Progenitor cell of endocrine pancreas (in vitro differentiated cells): ENCODE data around the gene PDCD10. TPM values are rescaled to one million over a fixed set of nuclear protein-coding genes. Genes with fewer than 3 reads are reported as not detected.

Experiments
- DNase-seq: peaks from one replicate; pipeline ENCODE4 v3.0.0; 2021; ENCODE audit warnings: low spot score; ENCODE audit not compliant: unreplicated experiment
- H3K27ac Mint-ChIP-seq: 2 replicates; pipeline ENCODE4 v1.8.0; 2021; ENCODE audit warnings: mild to moderate bottlenecking, moderate library complexity, mixed read lengths
- H3K27me3 Mint-ChIP-seq: 2 replicates; pipeline ENCODE4 v1.8.0; 2021; ENCODE audit warnings: mixed read lengths
- H3K36me3 Mint-ChIP-seq: 2 replicates; pipeline ENCODE4 v1.8.0; 2022; ENCODE audit warnings: mixed read lengths; ENCODE audit not compliant: insufficient read depth
- H3K4me1 Mint-ChIP-seq: 2 replicates; pipeline ENCODE4 v1.8.0; 2021; ENCODE audit warnings: low read depth, mixed read lengths
- H3K4me3 Mint-ChIP-seq: 2 replicates; pipeline ENCODE4 v1.8.0; 2021; ENCODE audit warnings: low read depth, mild to moderate bottlenecking, moderate library complexity, mixed read lengths
- H3K9me3 Mint-ChIP-seq: 2 replicates; pipeline ENCODE4 v1.8.0; 2021; ENCODE audit warnings: low read depth, mixed read lengths
- total RNA-seq: library from RNA; stranded (reverse); gene quantifications from 2 replicates; pipeline ENCODE4 v1.2.1, GENCODE V29; 2021
- TF ChIP-seq, protein P1 (sequence below): fragments of 200-600 bp; sonication (generic); IDR thresholded peaks from one replicate; pipeline ENCODE4 v1.5.0; 2021; ENCODE audit warnings: antibody characterized with exemption, mild to moderate bottlenecking; ENCODE audit not compliant: unreplicated experiment

Gene PDCD10
- total RNA-seq, 1 donor from 2014 or later = 45.7 TPM

- H3K4me1 Mint-ChIP-seq = peaks cover 7% of the 10 kb centered on the region
- no peaks in the 10 kb centered on the region for H3K9me3 Mint-ChIP-seq
- H3K27me3 Mint-ChIP-seq = no peaks in the 10 kb centered on the region
- H3K36me3 Mint-ChIP-seq = no peaks in the 10 kb centered on the region
- no peak overlapping the region for H3K27ac Mint-ChIP-seq
- H3K4me3 Mint-ChIP-seq = no peak overlapping the region
- no peak for DNase-seq
- TF ChIP-seq, protein P1, sequence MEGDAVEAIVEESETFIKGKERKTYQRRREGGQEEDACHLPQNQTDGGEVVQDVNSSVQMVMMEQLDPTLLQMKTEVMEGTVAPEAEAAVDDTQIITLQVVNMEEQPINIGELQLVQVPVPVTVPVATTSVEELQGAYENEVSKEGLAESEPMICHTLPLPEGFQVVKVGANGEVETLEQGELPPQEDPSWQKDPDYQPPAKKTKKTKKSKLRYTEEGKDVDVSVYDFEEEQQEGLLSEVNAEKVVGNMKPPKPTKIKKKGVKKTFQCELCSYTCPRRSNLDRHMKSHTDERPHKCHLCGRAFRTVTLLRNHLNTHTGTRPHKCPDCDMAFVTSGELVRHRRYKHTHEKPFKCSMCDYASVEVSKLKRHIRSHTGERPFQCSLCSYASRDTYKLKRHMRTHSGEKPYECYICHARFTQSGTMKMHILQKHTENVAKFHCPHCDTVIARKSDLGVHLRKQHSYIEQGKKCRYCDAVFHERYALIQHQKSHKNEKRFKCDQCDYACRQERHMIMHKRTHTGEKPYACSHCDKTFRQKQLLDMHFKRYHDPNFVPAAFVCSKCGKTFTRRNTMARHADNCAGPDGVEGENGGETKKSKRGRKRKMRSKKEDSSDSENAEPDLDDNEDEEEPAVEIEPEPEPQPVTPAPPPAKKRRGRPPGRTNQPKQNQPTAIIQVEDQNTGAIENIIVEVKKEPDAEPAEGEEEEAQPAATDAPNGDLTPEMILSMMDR = no peak
Observed at GRCh38 chr3:167657684-167658225, 76.9 kb downstream of the PDCD10 start.

- Mint-ChIP-seq H3K4me3 (no peak overlapping the region), H3K4me1 (peaks cover 7% of the 10 kb centered on the region), H3K36me3 (no peaks in the 10 kb centered on the region), H3K27me3 (no peaks in the 10 kb centered on the region), H3K9me3 (no peaks in the 10 kb centered on the region), H3K27ac (no peak overlapping the region)
- DNase-seq = no peak
- TF ChIP-seq, protein P1 = no peak
Observed at GRCh38 chr3:167656821-167657220, 77.9 kb downstream of the PDCD10 start.

DNA sequence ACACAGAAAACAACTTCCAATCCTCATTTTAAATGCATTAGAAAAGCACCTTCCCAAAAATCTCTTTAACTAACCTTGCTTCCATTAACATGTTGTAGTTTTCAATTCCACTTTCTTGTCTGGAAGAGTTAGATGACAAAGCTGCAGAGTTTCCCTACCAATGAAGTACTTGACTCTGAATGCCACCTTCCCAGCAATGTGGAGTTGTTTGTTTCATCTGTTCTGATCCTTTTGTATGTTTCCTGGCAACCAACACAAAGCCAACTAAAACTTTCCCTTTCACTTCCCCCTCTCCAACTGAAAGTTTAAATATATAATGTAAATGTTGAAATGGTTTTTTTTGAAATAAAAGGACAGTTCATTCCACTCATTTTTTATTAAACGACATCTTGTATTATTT is 80.9 kb downstream of the PDCD10 start, which contains the start of gene WDR49:
Gene WDR49 (minus strand): TSS at position 183 of the 400 bp plus-strand sequence. CDS start 517 bp downstream, outside the sequence.
- Mint-ChIP-seq H3K9me3 (no peaks in the 10 kb centered on the region), H3K36me3 (no peaks in the 10 kb centered on the region), H3K4me3 (no peak within 1 kb of the TSS), H3K27me3 (no peaks in the 10 kb centered on the region), H3K4me1 (peaks cover 7% of the 10 kb centered on the region), H3K27ac (no peak within 1 kb of the TSS)
- no peak for DNase-seq
- TF ChIP-seq, protein P1 = no peak

- Mint-ChIP-seq H3K9me3 (no peaks in the 10 kb centered on the region), H3K36me3 (no peaks in the 10 kb centered on the region), H3K27ac (no peak overlapping the region), H3K27me3 (no peaks in the 10 kb centered on the region), H3K4me3 (no peak overlapping the region), H3K4me1 (peaks cover 7% of the 10 kb centered on the region)
- TF ChIP-seq, protein P1 = no peak
- DNase-seq = no peak
Observed at GRCh38 chr3:167653155-167653554, 81.5 kb downstream of the PDCD10 start.

DNA sequence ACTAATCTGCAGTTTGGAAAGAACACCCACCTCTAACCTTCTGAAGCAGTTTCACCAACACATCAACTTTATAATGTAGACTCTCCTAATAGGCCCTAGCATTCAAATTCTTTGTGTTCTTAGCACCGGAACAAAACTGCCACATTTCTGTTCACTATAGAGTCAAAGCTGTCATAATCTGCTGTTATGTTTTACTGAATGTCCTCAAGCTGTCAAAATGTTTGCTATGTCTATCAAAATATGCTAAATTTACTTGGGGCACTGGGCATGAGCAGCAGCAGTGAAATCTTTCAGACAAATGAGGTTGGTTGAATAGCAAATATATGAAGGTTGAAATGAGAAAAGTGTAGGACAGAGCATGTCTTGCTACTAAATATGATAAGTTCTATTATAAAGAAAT is 82.9 kb downstream of the PDCD10 start:
- DNase-seq = no peak
- Mint-ChIP-seq H3K27me3 (no peaks in the 10 kb centered on the region), H3K36me3 (no peaks in the 10 kb centered on the region), H3K4me1 (peaks cover 5% of the 10 kb centered on the region), H3K4me3 (no peak overlapping the region), H3K9me3 (no peaks in the 10 kb centered on the region), H3K27ac (no peak overlapping the region)
- TF ChIP-seq, protein P1 = no peak
